Activated CD4-positive, alpha-beta T cell treated with anti-CD3 and anti-CD28 coated beads, Interleukin-2, amount 50 U/mL, for 48 hours (primary cell): ENCODE measurements around the gene P4HA3.
"Not testable (repeated sequence)": the region's sequence is repeated elsewhere in the genome, so short reads cannot be mapped to it uniquely, and the experiment has no call there.

Experiments
- DNase-seq, 2 experiments: peaks; one replicate each; pipeline ENCODE4 v3.0.0-alpha.2; 2020

Gene P4HA3

GRCh38 chr11:74311352-74311926 lies at the start of gene P4HA3:
Gene P4HA3 (minus strand): TSS chr11:74311640. CDS start chr11:74311611, 29 bp downstream.
- peak; percentile 66 to 70 for DNase-seq

DNA sequence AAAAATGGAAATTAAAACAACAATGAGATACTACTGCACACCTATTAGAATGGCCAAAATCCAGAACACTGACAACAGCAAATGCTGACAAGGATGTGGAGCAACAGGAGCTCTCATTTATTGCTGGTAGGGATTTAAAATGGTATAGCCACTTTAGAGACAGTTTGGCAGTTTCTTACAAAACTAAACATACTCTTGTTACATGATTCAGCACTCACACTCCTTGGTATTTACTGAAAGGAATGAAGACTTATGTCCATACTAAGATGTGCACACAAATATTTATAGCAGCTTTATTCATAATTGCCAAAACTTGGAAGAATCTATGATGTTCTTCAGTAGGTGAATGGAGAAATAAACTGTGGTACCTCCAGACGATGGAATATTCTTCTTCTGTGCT lies 46.0 kb upstream of the P4HA3 start:
- DNase-seq, result no peak

- DNase-seq, result no peak
Observed at GRCh38 chr11:74355626-74356025, 44.2 kb upstream of the P4HA3 start.

GRCh38 chr11:74354036-74354435 lies 42.6 kb upstream of the P4HA3 start:
- no peak for DNase-seq

DNA sequence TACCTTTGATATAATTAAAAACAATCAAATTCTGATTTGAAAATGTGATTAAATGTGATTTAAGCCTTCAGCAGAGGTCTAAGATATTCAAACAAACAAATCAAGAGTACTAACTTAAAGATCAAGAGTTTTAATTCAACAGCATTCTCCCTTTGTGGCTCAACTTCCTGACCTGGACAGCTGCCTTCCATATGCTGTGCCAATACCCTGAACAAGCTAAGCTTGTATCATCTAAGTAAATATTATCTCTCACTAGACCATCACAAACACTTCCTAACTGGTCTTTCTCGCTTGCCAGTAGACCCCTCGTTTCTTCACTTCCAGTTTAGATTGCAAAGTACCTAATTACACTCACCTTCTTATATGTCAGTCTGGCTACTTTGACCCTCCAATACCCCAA lies 35.9 kb upstream of the P4HA3 start:
- DNase-seq, result no peak

- no peak for DNase-seq
Observed at GRCh38 chr11:74345420-74345819, 34.0 kb upstream of the P4HA3 start.

DNA sequence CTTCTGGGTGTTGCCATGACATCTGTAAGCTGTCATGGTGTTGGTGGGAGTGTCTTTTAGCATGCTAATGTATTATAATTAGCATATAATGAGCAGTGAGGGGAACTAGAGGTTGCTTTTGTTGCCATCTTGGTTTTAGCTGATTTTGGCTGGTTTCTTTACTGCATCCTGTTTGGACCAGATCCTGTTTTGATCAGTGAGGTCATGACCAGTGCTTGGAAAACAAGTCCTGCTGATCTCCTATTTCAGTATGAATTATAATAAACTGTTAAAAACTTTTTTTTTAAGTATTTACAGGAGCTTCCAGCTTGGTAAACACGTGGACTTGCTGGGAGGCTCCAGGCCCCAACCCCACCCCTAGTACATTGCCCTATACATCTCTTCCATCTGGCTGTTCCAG lies 30.5 kb upstream of the P4HA3 start:
- DNase-seq, result no peak

- DNase-seq, result no peak
Observed at GRCh38 chr11:74339619-74340018, 28.2 kb upstream of the P4HA3 start.

DNA sequence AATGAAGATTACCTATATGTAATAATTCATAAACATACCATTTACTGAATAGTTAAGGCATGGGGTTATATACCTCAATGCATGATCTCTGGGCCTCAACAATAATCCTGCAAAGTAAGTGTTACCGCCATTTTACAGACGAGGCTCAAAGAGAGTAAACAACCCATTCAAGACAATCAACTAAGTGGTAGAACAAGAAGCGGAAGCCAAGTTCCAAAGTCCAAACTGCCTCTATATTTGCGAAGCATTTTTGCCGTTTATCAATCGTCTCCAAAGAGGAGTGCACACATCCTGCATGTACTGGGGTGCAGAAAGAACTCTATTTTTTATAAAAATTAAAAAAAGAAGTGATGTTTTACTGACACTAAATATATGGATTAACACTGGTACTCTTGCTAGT lies 27.5 kb upstream of the P4HA3 start:
- no peak for DNase-seq

DNA sequence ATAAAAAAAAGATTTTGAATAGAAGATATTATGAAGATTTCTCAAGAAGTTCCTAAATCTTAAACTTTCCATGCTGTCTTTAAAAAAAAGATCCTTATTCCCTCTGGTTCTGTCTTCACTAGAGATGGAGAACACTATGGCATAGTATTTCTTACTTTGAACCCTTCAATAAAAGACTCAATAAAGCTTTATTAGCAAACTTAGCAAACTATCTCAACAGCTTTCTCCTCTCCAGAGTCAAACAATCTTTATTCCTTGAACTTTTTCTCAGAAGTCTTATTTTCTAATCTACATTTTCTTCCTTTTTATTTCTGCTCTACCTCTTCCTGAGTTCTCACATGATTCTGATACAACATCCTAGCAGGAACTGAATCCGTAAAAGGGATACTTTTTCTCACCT lies 21.8 kb upstream of the P4HA3 start:
- DNase-seq, result no peak

DNA sequence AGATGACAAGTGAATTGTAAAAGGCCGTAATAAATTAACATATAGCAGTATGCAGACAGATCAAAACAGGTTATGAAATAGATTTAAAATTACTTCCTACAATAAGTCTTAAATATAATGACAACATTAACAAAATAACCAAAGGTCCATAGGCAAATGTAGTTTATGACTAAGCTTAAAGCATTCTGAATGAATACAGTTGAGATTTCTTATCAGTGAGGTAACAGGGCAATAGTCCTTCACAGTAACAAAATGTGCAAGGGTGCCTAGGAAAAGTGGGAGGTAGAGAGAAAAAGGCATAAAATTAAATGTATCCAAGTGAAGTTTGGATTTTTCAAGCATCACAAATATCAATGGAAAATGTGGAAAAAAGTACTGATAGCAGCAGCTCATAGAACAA lies 20.9 kb upstream of the P4HA3 start:
- no peak for DNase-seq

DNA sequence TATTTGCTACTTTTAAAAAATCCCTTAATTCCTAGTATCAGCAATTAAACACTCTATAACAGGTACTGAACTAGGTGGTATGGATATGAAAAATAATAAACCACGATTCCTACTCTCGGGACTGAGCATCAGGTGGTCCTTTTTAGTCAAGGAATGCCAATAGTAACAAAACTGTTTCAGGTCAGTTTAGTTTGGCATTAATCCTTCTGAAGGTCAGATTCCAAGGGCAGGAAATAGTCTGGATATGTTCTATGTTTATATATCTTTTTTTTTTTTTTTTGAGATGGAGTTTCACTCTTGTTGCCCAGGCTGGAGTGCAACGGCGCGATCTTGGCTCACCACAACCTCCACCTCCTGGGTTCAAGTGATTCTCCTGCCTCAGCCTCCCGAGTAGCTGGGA lies 19.6 kb upstream of the P4HA3 start:
- not testable (repeated sequence) for DNase-seq

- DNase-seq, result no peak
Observed at GRCh38 chr11:74330075-74330858, 18.8 kb upstream of the P4HA3 start.

GRCh38 chr11:74327076-74327475 lies 15.6 kb upstream of the P4HA3 start:
- DNase-seq, result no peak

- DNase-seq, result no peak
Observed at GRCh38 chr11:74326665-74327064, 15.2 kb upstream of the P4HA3 start.

- no peak for DNase-seq
Observed at GRCh38 chr11:74325649-74326645, 14.5 kb upstream of the P4HA3 start.

- DNase-seq, result no peak
Observed at GRCh38 chr11:74322667-74323066, 11.2 kb upstream of the P4HA3 start.

- DNase-seq, result peak; percentile 28 to 53
Observed at GRCh38 chr11:74321487-74322188, 10.2 kb upstream of the P4HA3 start.

DNA sequence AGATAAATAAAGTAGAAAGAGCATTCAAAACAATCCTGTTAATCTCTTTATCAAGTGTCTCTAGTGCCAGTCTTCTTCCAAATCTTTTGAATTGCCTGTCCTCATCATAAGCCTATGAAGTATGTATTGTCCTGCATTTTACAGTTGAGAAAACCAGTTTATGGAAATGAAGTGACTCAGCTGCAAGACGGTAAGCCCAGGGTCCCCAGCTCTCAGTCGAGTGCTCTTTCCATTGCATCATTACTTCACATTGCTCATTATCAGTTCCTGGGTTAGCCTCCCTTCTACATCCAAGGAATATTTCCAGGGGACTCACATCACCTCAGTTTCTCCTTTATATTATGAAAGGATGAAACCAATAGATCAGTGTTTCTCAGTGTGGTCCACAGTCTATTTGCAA lies 9.1 kb upstream of the P4HA3 start:
- no peak for DNase-seq

DNA sequence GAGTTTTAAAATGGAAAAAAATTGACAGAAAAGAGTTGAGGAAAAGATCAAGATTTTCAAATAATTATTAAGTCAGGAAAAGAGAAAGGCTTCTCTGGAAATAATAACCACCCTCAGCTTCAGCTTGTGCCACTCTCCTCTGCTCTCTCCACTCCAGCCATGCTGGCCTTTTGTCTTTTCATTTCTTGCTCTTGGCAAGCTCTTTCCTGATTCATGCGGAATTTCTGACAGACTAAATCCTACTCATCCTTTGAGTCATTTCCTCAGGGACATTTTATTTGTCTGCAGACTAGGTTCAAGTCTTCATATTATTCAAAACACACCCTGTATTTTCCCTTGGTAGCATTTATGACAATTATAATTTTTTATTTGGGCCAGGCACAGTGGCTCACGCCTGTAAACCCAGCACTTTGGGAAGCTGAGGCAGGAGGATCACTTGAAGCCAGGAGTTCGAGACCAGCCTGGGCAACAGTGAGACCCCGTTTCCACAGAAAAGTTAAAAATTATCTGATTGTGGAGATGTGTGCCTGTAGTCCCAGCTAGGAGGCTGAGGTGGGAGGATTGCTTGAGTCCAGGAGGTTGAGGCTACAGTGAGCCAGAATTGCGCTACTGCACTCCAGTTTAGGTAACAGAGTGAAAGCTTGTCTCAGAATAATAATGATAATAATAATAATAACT lies 7.8 kb upstream of the P4HA3 start:
- no peak for DNase-seq

GRCh38 chr11:74318241-74318932 lies 6.9 kb upstream of the P4HA3 start:
- DNase-seq, result no peak
